Frontal cortex (tissue), 4 donors: ENCODE measurements around the gene TERT. TPM values are rescaled to one million over a fixed set of nuclear protein-coding genes. Genes with fewer than 3 reads are reported as not detected.
"Not testable (repeated sequence)": the region's sequence is repeated elsewhere in the genome, so short reads cannot be mapped to it uniquely, and the experiment has no call there.

ENCODE experiments used
- DNase-seq, 2 donors: peaks; one replicate each; pipeline ENCODE4 v3.0.0; 2012; ENCODE audit warnings: low spot score in 2 of 2
- FAIRE-seq: peaks from 2 replicates; lab custom pipeline; 2012; peaks lifted over from hg19 to GRCh38; lab: Jason Lieb, UNC
- total RNA-seq: library from RNA; depleted of rRNA; stranded (reverse); fragments of >200 nt; gene quantifications from one replicate; pipeline ENCODE4 v1.2.3, GENCODE V29; 2014
- donor health status: control.
- donor health status: control.
- donor health status: control.

Gene TERT
- total RNA-seq, 1 donor from 2014 or later: not detected

DNA sequence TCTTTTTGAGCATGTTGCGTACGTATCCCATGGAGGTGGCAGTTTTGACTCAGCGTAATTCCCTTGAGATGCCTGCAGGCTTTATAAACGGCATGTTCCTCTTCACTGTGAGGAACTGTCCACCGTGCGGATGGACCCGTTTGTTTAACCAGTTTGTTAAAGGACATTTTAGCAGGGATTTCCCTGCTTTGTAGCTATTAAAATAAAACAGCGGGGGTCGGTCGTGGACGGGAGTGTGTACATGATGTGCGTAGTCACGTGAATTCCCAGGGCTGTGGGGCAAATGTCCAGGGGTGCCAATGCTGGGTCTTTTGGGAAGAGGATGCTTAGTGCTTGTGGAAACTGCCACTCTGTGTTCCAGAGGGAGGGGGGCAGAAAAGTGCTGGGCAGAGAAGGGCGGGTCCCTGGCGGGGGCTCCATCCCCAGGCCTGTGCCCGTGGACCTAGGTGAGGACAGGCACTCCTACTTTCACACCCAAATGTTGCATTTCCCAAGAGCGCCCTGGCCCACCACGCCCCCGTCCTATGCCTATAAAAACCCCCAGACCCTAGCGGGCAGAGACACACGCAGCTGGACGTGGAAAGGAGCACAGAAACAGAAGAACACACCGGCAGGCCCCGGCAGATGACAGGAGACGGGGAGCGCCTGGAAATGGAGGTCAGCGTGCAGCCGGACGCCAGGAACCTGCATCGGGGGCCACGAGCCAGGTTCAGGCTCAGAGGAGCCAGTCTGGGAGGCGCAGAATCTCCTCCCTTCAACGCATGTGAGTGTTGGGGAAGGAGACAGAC lies 4.0 kb upstream of the TERT start:
- no peak for FAIRE-seq
- no peak for DNase-seq

DNA sequence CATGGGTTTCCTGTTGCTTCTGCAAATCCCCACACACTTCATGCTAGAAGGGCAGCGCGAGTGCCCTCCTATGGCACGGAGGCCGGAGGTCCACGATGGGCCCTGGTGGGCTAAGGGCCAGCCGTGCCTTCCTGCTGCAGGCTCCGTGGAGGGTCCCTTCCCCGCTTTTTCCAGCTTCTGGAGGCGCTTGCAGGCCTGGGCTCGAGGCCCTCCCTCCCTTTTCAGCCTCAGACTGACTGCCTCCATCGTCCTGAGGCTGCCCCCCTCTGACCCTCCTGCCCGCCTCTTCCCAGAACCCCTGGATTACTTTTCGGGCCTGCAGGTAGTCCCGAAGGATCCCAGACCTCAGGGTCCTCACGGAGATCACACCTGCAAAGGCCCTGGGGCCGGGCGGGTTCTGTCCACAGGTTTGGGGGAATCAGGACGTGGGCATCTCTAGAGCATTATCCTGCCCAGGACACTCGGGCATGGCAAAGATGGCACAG lies 3.2 kb upstream of the TERT start:
- FAIRE-seq (no peak), DNase-seq (no peak)

DNA sequence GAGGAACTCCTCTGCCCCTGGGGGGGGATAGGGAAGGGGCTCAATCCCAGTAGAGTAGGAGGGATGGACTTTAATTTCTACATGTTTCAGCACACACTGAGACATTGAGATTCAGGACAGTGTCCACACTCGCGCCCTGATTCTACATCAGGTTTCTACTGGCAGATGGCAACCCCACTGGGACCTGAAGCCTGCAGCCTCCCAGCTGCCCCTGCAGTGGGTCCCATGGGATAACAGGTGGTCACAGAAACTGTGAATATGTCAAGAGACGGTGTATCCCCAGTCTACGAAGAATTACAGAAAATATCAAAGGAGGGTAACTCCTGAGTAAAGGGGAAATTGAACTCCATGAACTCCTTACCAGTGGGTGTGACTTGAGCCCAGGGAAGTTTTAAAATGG lies 2.4 kb upstream of the TERT start:
- FAIRE-seq: no peak

DNA sequence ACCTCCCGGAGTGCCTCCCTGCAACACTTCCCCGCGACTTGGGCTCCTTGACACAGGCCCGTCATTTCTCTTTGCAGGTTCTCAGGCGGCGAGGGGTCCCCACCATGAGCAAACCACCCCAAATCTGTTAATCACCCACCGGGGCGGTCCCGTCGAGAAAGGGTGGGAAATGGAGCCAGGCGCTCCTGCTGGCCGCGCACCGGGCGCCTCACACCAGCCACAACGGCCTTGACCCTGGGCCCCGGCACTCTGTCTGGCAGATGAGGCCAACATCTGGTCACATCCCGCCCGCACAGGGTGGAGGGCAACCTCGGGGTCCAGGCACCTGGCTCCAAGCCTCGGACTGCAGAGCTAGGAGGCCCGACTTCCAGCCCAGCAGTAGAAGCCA lies 776 bp upstream of the TERT start:
- no peak for FAIRE-seq
- DNase-seq: no peak

More for the DNA sequence above, 2.4 kb upstream of the TERT start:
- DNase-seq: no peak

DNA sequence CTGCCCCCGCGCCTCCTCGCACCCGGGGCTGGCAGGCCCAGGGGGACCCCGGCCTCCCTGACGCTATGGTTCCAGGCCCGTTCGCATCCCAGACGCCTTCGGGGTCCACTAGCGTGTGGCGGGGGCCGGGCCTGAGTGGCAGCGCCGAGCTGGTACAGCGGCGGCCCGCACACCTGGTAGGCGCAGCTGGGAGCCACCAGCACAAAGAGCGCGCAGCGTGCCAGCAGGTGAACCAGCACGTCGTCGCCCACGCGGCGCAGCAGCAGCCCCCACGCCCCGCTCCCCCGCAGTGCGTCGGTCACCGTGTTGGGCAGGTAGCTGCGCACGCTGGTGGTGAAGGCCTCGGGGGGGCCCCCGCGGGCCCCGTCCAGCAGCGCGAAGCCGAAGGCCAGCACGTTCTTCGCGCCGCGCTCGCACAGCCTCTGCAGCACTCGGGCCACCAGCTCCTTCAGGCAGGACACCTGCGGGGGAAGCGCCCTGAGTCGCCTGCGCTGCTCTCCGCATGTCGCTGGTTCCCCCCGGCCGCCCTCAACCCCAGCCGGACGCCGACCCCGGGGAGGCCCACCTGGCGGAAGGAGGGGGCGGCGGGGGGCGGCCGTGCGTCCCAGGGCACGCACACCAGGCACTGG lies 548 bp downstream of the TERT start:
- no peak for FAIRE-seq
- no peak for DNase-seq

DNA sequence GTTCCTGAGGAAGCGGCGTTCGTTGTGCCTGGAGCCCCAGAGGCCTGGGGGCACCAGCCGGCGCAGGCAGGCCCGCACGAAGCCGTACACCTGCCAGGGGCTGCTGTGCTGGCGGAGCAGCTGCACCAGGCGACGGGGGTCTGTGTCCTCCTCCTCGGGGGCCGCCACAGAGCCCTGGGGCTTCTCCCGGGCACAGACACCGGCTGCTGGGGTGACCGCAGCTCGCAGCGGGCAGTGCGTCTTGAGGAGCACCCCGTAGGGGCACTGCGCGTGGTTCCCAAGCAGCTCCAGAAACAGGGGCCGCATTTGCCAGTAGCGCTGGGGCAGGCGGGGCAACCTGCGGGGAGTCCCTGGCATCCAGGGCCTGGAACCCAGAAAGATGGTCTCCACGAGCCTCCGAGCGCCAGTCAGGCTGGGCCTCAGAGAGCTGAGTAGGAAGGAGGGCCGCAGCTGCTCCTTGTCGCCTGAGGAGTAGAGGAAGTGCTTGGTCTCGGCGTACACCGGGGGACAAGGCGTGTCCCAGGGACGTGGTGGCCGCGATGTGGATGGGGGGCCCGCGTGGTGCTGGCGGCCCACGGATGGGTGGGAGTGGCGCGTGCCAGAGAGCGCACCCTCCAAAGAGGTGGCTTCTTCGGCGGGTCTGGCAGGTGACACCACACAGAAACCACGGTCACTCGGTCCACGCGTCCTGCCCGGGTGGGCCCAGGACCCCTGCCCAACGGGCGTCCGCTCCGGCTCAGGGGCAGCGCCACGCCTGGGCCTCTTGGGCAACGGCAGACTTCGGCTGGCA lies 1.3 kb downstream of the TERT start:
- FAIRE-seq: no peak
- no peak for DNase-seq

DNA sequence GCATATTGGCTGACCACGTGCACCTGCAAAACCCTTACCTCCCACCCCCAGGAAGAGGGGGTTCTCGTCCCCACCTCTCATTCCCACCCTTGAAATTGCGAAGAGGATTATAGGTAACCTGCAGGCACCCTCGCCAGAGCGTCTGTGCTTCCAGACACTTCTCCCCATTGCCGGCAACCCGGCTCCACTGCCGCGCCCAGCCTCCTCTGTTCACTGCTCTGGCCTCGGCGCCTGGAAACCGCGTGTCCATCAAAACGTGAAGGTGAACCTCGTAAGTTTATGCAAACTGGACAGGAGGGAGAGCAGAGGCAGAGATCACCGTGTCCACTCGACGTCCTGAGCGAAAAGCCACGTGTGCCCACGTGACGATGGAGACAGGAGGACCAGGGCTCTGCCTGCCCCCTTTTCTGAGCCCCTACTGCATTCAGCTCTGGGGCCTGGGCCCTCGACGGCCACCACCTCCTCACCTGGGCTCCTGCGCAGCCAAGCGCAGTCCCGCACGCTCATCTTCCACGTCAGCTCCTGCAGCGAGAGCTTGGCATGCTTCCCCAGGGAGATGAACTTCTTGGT lies 1.9 kb downstream of the TERT start:
- FAIRE-seq: no peak
- DNase-seq: no peak

DNA sequence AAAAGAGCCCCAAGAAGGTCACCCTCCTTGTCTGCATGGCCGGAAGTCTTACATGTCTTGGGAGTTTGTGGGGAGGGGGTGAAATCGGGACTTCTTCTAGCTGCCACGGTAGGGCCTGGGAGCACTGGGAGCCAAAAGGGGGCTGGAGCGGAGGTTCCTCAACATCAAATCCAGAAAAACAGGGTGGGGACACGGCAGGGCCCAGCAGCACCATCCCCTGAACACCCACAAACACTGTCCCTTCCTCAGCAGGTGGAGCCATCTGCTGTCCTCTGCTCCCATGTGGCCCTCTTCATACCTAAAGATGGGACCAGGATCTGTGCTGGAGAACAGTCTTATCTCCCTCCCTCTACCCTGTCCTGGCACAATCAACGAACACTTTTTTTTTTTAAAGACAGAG lies 2.7 kb downstream of the TERT start:
- FAIRE-seq: no peak

DNA sequence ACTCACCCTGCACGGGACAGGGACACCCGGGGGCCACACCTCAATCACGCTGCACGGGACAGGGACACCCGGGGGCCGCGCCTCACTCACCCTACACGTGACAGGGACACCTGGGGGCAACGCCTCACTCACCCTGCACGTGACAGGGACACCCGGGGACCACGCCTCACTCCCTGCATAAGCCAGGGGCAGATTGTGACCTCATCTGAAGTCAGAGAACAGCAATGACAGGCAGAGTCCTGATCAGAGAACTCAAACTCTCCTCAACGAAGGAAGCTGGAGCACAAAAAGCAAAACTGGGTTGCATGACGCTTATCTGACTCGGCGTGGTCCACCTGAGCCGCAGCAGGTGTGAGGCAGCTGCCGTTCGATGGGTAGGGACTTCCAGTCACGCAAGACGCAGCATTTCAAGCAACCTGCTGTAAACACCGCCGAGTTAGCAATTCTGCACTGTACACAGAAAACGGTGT lies 3.2 kb downstream of the TERT start:
- FAIRE-seq: no peak
- DNase-seq: no peak

More for the DNA sequence above, 2.7 kb downstream of the TERT start:
- no peak for DNase-seq

DNA sequence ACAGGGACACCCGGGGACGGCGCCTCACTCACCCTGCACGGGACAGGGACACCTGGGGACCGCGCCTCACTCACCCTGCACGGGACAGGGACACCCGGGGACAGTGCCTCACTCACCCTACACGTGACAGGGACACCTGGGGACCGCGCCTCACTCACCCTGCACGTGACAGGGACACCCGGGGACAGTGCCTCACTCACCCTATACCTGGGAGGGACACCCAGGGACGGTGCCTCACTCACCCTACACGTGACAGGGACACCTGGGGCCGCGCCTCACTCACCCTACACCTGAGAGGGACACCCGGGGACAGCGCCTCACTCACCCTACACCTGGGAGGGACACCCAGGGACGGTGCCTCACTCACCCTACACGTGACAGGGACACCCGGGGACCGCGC lies 3.9 kb downstream of the TERT start:
- FAIRE-seq, DNase-seq: not testable (repeated sequence)

DNA sequence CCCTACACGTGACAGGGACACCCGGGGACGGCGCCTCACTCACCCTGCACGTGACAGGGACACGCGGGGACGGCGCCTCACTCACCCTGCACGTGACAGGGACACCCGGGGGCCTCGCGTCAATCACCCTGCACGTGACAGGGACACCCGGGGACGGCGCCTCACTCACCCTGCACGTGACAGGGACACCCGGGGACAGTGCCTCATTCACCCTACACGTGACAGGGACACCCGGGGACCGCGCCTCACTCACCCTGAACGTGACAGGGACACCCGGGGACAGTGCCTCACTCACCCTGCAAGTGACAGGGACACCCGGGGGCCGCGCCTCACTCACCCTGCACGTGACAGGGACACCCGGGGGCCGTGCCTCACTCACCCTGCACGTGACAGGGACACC lies 5.3 kb downstream of the TERT start:
- DNase-seq, FAIRE-seq: not testable (repeated sequence)

DNA sequence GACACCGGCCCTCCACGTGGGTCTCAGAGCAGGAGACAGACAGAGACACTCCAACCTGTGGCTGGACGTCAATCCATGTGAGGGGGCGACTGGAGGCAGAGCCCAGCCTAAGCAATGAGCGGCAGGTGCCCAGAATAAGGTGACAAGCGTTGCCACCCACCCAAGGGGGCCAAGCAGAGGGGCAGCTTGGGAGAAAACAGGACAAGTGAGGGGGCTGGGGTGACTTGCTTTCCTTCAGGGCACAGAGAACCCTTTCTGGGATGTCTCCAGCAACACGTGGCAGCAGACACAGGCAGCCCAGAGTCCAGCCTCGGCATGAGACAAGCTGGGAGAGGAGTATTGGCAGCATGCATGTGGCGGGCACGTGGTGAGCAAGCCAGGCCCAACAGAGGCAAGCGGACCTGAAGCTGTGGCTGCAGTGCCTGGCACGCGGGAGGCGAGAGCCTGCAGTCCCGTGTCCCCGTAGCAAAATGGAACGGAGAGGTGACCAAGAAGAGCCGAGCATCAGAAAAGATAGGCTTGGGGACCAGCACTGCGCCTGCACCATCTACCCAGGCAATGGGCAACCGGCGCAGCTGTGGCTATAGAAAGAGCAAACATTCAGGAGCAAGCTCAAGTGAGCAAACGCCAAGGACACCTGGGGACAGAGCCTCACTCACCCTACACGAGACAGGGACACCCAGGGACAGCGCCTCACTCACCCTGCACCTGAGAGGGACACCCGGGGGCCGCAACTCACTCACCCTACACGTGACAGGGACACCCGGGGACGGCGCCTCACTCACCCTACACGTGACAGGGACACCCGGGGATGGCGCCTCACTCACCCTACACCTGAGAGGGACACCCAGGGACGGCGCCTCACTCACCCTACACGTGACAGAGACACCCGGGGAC lies 6.2 kb downstream of the TERT start:
- no peak for DNase-seq
- FAIRE-seq: no peak

DNA sequence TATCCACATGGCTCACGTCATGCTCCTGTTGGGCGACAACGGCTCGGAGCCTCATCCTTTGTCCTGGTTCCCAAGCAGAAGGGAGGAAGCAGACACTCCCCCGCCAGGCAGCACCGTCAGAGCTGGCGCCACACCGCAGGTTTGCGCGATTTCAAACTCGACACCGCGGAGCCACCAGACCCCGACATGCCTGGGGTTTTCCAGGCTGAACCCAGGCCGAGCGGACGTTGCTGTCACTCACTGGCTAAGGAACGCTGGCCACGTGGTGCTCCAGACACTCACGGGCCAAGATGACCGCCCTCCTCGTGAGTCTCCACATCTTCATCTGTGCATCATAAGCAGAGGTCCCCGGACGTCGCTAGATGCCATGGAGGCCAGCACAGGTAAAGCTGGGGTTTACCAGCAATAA lies 9.0 kb downstream of the TERT start:
- DNase-seq: no peak

DNA sequence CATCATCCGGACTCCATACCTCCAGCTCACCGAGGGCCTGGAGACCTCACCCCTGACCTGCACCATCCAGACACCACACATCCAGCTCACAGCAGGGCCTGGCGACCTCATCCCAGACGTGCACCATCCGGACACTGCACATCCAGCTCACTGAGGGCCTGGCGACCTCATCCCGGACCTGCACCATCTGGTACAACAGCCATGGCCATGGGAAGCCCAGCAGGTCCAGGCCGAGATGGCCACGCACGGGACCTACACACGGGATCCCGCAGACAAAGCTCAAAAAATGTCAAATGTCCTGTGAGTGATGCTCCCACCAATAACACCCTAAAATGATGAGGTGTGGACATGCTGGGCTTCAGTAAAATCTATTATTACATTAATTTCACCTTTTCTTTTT lies 9.7 kb downstream of the TERT start:
- FAIRE-seq: no peak
- no peak for DNase-seq

More for the DNA sequence above, 9.0 kb downstream of the TERT start:
- FAIRE-seq: no peak

DNA sequence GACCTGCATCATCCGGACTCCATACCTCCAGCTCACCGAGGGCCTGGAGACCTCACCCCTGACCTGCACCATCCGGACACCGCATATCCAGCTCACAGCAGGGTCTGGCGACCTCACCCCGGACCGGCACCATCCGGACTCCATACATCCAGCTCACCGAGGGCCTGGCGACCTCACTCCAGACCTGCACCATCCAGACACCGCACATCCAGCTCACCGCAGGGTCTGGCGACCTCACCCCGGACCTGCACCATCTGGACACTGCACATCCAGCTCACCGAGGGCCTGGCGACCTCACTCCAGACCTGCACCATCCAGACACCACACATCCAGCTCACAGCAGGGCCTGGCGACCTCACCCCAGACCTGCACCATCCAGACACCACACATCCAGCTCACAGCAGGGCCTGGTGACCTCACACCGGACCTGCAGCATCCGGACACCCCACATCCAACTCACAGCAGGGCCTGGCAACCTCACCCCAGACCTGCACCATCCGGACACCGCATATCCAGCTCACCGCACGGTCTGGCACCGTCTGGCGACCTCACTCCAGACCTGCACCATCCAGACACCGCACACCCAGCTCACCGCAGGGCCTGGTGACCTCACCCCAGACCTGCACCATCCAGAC lies 10.4 kb downstream of the TERT start:
- FAIRE-seq, DNase-seq: not testable (repeated sequence)

DNA sequence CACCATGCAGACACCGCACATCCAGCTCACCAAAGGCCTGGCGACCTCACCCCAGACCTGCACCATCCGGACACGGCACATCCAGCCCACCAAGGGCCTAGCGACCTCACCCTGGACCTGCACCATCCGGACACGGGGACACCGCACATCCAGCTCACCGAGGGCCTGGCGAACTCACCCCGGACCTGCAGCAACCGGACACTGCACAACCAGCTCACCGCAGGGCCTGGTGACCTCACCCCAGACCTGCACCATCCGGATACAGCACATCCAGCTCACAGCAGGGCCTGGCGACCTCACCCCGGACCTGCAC lies 11.2 kb downstream of the TERT start:
- DNase-seq, FAIRE-seq: not testable (repeated sequence)

DNA sequence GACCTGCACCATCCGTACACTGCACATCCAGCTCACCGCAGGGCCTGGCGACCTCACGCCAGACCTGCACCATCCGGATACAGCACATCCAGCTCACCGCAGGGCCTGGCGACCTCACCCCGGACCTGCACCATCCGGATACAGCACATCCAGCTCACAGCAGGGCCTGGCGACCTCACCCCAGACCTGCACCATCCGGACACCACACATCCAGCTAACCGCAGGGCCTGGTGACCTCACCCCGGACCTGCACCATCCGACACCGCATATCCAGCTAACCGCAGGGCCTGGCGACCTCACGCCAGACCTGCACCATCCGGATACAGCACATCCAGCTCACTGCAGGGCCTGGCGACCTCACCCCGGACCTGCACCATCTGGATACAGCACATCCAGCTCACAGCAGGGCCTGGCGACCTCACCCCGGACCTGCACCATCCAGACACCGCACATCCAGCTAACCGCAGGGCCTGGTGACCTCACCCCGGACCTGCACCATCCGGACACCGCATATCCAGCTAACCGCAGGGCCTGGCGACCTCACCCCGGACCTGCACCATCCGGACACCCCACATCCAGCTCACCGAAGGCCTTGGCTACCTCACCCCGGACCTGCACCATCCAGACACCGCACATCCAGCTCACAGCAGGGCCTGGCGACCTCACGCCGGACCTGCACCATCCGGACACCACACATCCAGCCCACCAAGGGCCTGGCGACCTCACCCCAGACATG lies 11.7 kb downstream of the TERT start:
- FAIRE-seq, DNase-seq: not testable (repeated sequence)
